Vagina (tissue), 2 donors: ENCODE data around the gene SLC8A1. TPM values are rescaled to one million over a fixed set of nuclear protein-coding genes. Genes with fewer than 3 reads are reported as not detected.

Experiments
- DNase-seq, 2 donors: peaks; one replicate each; pipeline ENCODE4 v3.0.0-alpha.2; 2017; ENCODE audit errors: extremely low spot score in 2 of 2
- H3K27ac ChIP-seq: fragments of 200-600 bp; sonication (generic); one replicate; pipeline ENCODE4 v1.5.1; 2019
- H3K27me3 ChIP-seq: fragments of 200-600 bp; sonication (generic); one replicate; pipeline ENCODE4 v1.5.1; 2019
- H3K36me3 ChIP-seq, 2 donors: fragments of 200-600 bp; sonication (generic); one replicate each; pipeline ENCODE4 v1.5.1; 2017 to 2019
- H3K4me1 ChIP-seq: fragments of 200-600 bp; sonication (generic); one replicate; pipeline ENCODE4 v1.5.1; 2019
- H3K4me3 ChIP-seq, 2 donors: fragments of 200-600 bp; sonication (generic); 1 replicate in 1 of 2; 2 replicates in 1 of 2; pipeline ENCODE4 v1.5.1; 2016 to 2019
- H3K9me3 ChIP-seq: fragments of 200-600 bp; sonication (generic); one replicate; pipeline ENCODE4 v1.5.1; 2019
- CTCF ChIP-seq, 3 experiments: fragments of 450-650 bp in 2 of 3; fragments of 200-600 bp in 1 of 3; sonication (generic) in 1 of 3; IDR thresholded peaks; one replicate each; pipeline ENCODE4 v1.5.1; 2017 to 2019; ENCODE audit warnings: antibody characterized with exemption in 3 of 3, mild to moderate bottlenecking in 2 of 3, moderate library complexity in 2 of 3
- POLR2A ChIP-seq, 2 donors: fragments of 450-650 bp; IDR thresholded peaks; one replicate each; pipeline ENCODE4 v1.6.1; 2017; ENCODE audit warnings: antibody characterized with exemption in 2 of 2, mild to moderate bottlenecking in 2 of 2, moderate library complexity in 2 of 2
- POLR2AphosphoS5 ChIP-seq, 2 donors: sonication (generic); formaldehyde crosslinking; IDR thresholded peaks; one replicate each; pipeline ENCODE4 v1.9.0; 2017; ENCODE audit warnings: antibody characterized with exemption in 2 of 2, mild to moderate bottlenecking in 2 of 2, low read depth in 1 of 2; ENCODE audit not compliant: insufficient read depth in 1 of 2
- intact Hi-C: fragments of 100-400 bp; cut with DNase I; formaldehyde crosslinking; loops from one replicate; pipeline ENCODE4 v1.15.1; 2023
- total RNA-seq: library from RNA; depleted of rRNA; stranded (reverse); fragments of >200 nt; gene quantifications from one replicate; pipeline ENCODE4 v1.2.3, GENCODE V29; 2016

The SLC8A1 gene
- total RNA-seq, 1 donor from 2014 or later: 40.8 TPM

GRCh38 chr2:40302751-40303325 is 149.1 kb downstream of the SLC8A1 start:
- Histone ChIP-seq H3K9me3 (no peaks in the 10 kb centered on the region), H3K27me3 (no peaks in the 10 kb centered on the region), H3K4me1 (no peaks in the 10 kb centered on the region), H3K4me3 (no peak overlapping the region), H3K27ac (no peak overlapping the region), H3K36me3 (no peaks in the 10 kb centered on the region)
- TF ChIP-seq POLR2AphosphoS5 (IDR thresholded peaks at IDR 0.05; ENCODE audit: insufficient read depth in 1 of 2, low read depth in 1 of 2): no peak
- no peak for TF ChIP-seq POLR2A (IDR thresholded peaks at IDR 0.05)
- intact Hi-C loops: no loop called here
- no peak for DNase-seq

- no peaks in the 10 kb centered on the region for H3K4me1 ChIP-seq
- no peaks in the 10 kb centered on the region for H3K27me3 ChIP-seq
- no peak for TF ChIP-seq POLR2AphosphoS5 (IDR thresholded peaks at IDR 0.05; ENCODE audit: insufficient read depth in 1 of 2, low read depth in 1 of 2)
- no peak for TF ChIP-seq CTCF (IDR thresholded peaks at IDR 0.05)
- TF ChIP-seq POLR2A (IDR thresholded peaks at IDR 0.05): no peak
- H3K4me3 ChIP-seq: no peak overlapping the region
- no peak overlapping the region for H3K27ac ChIP-seq
- no peak for DNase-seq
- intact Hi-C loops: no loop called here
- H3K9me3 ChIP-seq: no peaks in the 10 kb centered on the region
- H3K36me3 ChIP-seq: no peaks in the 10 kb centered on the region
Measured at GRCh38 chr2:40300391-40300790, 151.5 kb downstream of the SLC8A1 start.

- Histone ChIP-seq H3K9me3 (no peaks in the 10 kb centered on the region), H3K27me3 (no peaks in the 10 kb centered on the region), H3K4me3 (no peak overlapping the region), H3K27ac (no peak overlapping the region), H3K4me1 (no peaks in the 10 kb centered on the region), H3K36me3 (no peaks in the 10 kb centered on the region)
- intact Hi-C loops: loop anchor here (5.0 kb wide), 1 partner anchor 577 kb away; no protein-coding TSS in a partner anchor
- no peak for DNase-seq
- TF ChIP-seq POLR2AphosphoS5 (IDR thresholded peaks at IDR 0.05; ENCODE audit: insufficient read depth in 1 of 2, low read depth in 1 of 2) (no peak), CTCF (IDR thresholded peaks at IDR 0.05) (no peak), POLR2A (IDR thresholded peaks at IDR 0.05) (no peak)
Measured at GRCh38 chr2:40299781-40300180, 152.1 kb downstream of the SLC8A1 start.

- H3K9me3 ChIP-seq: no peaks in the 10 kb centered on the region
- DNase-seq: no peak
- H3K4me3 ChIP-seq: no peak overlapping the region
- no peak for TF ChIP-seq POLR2A (IDR thresholded peaks at IDR 0.05)
- TF ChIP-seq CTCF (IDR thresholded peaks at IDR 0.05): no peak
- no peak for TF ChIP-seq POLR2AphosphoS5 (IDR thresholded peaks at IDR 0.05; ENCODE audit: insufficient read depth in 1 of 2, low read depth in 1 of 2)
- no peak overlapping the region for H3K27ac ChIP-seq
- no peaks in the 10 kb centered on the region for H3K4me1 ChIP-seq
- no peaks in the 10 kb centered on the region for H3K36me3 ChIP-seq
- intact Hi-C loops: loop anchor here (5.0 kb wide), 1 partner anchor 577 kb away; no protein-coding TSS in a partner anchor
- H3K27me3 ChIP-seq: no peaks in the 10 kb centered on the region
Measured at GRCh38 chr2:40299173-40299572, 152.7 kb downstream of the SLC8A1 start.

- Histone ChIP-seq H3K27ac (no peak overlapping the region), H3K4me1 (no peaks in the 10 kb centered on the region), H3K27me3 (no peaks in the 10 kb centered on the region), H3K4me3 (no peak overlapping the region), H3K36me3 (no peaks in the 10 kb centered on the region), H3K9me3 (no peaks in the 10 kb centered on the region)
- DNase-seq: no peak
- TF ChIP-seq POLR2AphosphoS5 (IDR thresholded peaks at IDR 0.05; ENCODE audit: insufficient read depth in 1 of 2, low read depth in 1 of 2) (no peak), POLR2A (IDR thresholded peaks at IDR 0.05) (no peak), CTCF (IDR thresholded peaks at IDR 0.05) (no peak)
- intact Hi-C loops: loop anchor here (5.0 kb wide), 1 partner anchor 576 kb away; no protein-coding TSS in a partner anchor
Measured at GRCh38 chr2:40298026-40298425, 153.9 kb downstream of the SLC8A1 start.
